Neural progenitor cell (in vitro differentiated cells): ENCODE data around the gene LPAR2.

Source experiments
- EZH2 ChIP-seq: fragments of 200-600 bp; sonication (generic); IDR thresholded peaks from 2 replicates; pipeline ENCODE4 v1.6.1; 2017; ENCODE audit warnings: antibody characterized with exemption, mild to moderate bottlenecking, moderate library complexity
- EZH2phosphoT487 ChIP-seq: fragments of 200-600 bp; sonication (generic); IDR thresholded peaks from 2 replicates; pipeline ENCODE4 v1.6.1; 2017; ENCODE audit warnings: antibody characterized with exemption
- TF ChIP-seq, protein P1 (sequence below): fragments of 200-600 bp; sonication (generic); IDR thresholded peaks from 2 replicates; pipeline ENCODE4 v1.5.1; 2017; ENCODE audit warnings: antibody characterized with exemption, mild to moderate bottlenecking

DNA sequence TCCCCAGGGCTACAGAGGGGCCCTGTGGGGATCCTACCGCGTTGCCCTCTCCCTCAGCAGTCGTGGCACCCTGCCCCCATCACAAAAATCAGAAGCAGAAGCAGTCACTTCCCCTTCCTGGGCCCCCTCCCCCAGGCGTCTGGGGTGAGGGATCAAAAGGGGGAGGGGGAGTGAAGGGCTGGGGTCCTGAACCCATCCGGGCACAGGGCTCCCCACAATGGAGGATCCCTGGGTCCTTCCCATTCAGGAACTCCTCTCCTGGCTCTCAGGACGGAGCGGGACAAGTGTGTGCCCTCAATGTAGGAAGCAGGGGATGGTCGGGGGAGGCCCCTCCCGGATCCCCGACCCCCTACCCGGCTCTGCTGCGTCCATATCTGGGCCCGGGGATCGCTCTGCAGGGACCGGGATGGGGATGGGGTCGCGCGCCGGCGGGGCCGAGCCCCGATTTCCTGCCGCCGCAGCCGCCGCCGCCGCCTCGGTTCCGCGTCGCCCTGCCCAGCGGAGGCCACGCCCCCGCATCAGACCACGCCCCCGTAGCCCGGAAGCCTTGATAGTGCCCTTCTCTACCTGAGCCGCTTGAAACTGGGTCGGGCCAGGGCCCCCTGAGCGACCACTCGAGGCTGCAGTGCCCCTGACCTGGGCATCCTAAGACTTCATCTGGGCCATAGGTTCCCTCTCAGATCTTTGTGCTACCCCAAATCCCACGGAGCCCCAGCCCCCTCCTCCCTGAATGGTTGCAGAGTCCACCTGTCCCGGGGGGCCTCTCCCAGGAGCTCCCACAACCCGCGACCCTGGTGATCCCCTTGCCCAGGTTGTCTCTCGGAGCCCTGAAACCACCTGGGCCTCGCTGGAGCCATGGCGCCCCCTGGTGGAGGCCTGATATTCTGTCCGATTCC is 15.4 kb upstream of the LPAR2 start, which contains the start of gene GMIP:
- TF ChIP-seq EZH2 (no peak), EZH2phosphoT487 (no peak)
- TF ChIP-seq, protein P1, sequence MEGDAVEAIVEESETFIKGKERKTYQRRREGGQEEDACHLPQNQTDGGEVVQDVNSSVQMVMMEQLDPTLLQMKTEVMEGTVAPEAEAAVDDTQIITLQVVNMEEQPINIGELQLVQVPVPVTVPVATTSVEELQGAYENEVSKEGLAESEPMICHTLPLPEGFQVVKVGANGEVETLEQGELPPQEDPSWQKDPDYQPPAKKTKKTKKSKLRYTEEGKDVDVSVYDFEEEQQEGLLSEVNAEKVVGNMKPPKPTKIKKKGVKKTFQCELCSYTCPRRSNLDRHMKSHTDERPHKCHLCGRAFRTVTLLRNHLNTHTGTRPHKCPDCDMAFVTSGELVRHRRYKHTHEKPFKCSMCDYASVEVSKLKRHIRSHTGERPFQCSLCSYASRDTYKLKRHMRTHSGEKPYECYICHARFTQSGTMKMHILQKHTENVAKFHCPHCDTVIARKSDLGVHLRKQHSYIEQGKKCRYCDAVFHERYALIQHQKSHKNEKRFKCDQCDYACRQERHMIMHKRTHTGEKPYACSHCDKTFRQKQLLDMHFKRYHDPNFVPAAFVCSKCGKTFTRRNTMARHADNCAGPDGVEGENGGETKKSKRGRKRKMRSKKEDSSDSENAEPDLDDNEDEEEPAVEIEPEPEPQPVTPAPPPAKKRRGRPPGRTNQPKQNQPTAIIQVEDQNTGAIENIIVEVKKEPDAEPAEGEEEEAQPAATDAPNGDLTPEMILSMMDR = peak; percentile 97
